Fibroblast of lung (primary cell): ENCODE measurements around the gene TTC13. TPM values are rescaled to one million over a fixed set of nuclear protein-coding genes. Genes with fewer than 3 reads are reported as not detected.

Experiments
- DNase-seq, 2 donors: peaks; one replicate each; pipeline versions ENCODE4 v3.0.0 to v3.0.0-alpha.2; 2010; ENCODE audit warnings: low read depth in 2 of 2
- H2AFZ ChIP-seq: 2 replicates; pipeline ENCODE4 v1.5.1; 2012; ENCODE audit warnings: low read length, control low read depth, inconsistent platforms
- H3K27ac ChIP-seq: 2 replicates; pipeline ENCODE4 v1.5.1; 2011; ENCODE audit warnings: low read length, control low read depth; ENCODE audit not compliant: insufficient read depth
- H3K27me3 ChIP-seq: 2 replicates; pipeline ENCODE4 v1.5.1; 2011; ENCODE audit warnings: mild to moderate bottlenecking, low read length; ENCODE audit not compliant: control insufficient read depth, insufficient read depth
- H3K36me3 ChIP-seq: 2 replicates; pipeline ENCODE4 v1.5.1; 2011; ENCODE audit warnings: low read length; ENCODE audit not compliant: control insufficient read depth, insufficient read depth
- H3K4me1 ChIP-seq: 2 replicates; pipeline ENCODE4 v1.5.1; 2011; ENCODE audit warnings: low read length; ENCODE audit not compliant: control insufficient read depth, insufficient read depth; ENCODE audit errors: extremely low read depth
- H3K4me2 ChIP-seq: 2 replicates; pipeline ENCODE4 v1.5.1; 2011; ENCODE audit warnings: low read length, control low read depth; ENCODE audit not compliant: insufficient read depth; ENCODE audit errors: extremely low read depth
- H3K4me3 ChIP-seq, 4 experiments: fragments of 200-600 bp in 1 of 4; sonication (generic) in 1 of 4; replicated peaks in 1 of 4; 2 replicates each; pipeline ENCODE4 v1.5.1; 2011 to 2016; ENCODE audit warnings: low read length in 4 of 4, low read depth in 3 of 4, mild to moderate bottlenecking in 3 of 4, control low read depth in 2 of 4, inconsistent platforms in 1 of 4, mixed read lengths in 1 of 4; ENCODE audit not compliant: insufficient read depth in 1 of 4; ENCODE audit errors: control extremely low read depth in 1 of 4
- H3K79me2 ChIP-seq: 2 replicates; pipeline ENCODE4 v1.5.1; 2012; ENCODE audit warnings: mild to moderate bottlenecking, low read length, inconsistent platforms; ENCODE audit not compliant: control insufficient read depth, insufficient read depth
- H3K9ac ChIP-seq: 2 replicates; pipeline ENCODE4 v1.5.1; 2011; ENCODE audit warnings: mild to moderate bottlenecking, low read length, control low read depth; ENCODE audit not compliant: insufficient read depth
- H3K9me3 ChIP-seq: 2 replicates; pipeline ENCODE4 v1.5.1; 2012; ENCODE audit warnings: low read depth, low read length; ENCODE audit not compliant: control insufficient read depth, insufficient read depth
- H4K20me1 ChIP-seq: 2 replicates; pipeline ENCODE4 v1.5.1; 2011; ENCODE audit warnings: low read length; ENCODE audit not compliant: control insufficient read depth, insufficient read depth; ENCODE audit errors: extremely low read depth
- EZH2 ChIP-seq: IDR thresholded peaks from 2 replicates; pipeline ENCODE4 v1.5.1; 2012; ENCODE audit warnings: low read length, control low read depth, mild to moderate bottlenecking; ENCODE audit errors: missing control alignments
- polyA plus RNA-seq, 2 donors: library from polyadenylated mRNA; depleted of rRNA in 1 of 2; stranded (reverse) in 1 of 2; unstranded in 1 of 2; fragments of >200 nt; gene quantifications; 2 replicates each; pipeline ENCODE4 v1.2.1, GENCODE V29; 2011 to 2012; ENCODE audit warnings: missing spikeins in 1 of 2
- total RNA-seq: library from RNA; depleted of rRNA; stranded (reverse); fragments of >200 nt; gene quantifications from 2 replicates; pipeline ENCODE4 v1.2.1, GENCODE V29; 2014
- TF ChIP-seq, protein P1 (sequence below), 2 donors: IDR thresholded peaks in 1 of 2; conservative IDR thresholded peaks in 1 of 2; 1 replicate in 1 of 2; 2 replicates in 1 of 2; pipeline ENCODE4 v1.5.1; 2011 to 2012; ENCODE audit warnings: low read length in 2 of 2, control low read depth in 1 of 2, inconsistent platforms in 1 of 2, low read depth in 1 of 2, mild to moderate bottlenecking in 1 of 2

TTC13 gene
- total and polyA plus RNA-seq, 2 donors (not counting 1 experiment from before 2014, with no cell fraction given): 8.0 to 16.2 TPM

DNA sequence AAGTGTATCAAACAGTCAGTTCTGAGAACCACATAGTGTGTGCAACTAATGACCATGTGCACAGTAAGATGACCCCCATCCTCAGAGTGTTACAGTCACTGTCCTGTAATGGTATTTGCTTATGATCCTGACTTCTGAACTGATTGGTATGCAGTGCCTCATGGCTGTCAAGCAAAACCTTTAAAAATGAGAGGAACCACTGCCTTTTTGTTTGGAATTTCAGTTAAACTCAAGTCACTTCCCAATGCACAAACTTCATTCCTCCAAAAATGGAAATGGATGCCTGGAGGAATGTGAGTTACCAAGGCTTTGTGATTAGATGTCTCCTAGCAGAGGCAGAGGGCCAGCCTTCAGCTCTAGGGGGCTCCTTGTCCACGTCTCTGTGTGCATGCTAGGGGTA, 120.8 kb downstream of the TTC13 start:
- TF ChIP-seq, protein P1, sequence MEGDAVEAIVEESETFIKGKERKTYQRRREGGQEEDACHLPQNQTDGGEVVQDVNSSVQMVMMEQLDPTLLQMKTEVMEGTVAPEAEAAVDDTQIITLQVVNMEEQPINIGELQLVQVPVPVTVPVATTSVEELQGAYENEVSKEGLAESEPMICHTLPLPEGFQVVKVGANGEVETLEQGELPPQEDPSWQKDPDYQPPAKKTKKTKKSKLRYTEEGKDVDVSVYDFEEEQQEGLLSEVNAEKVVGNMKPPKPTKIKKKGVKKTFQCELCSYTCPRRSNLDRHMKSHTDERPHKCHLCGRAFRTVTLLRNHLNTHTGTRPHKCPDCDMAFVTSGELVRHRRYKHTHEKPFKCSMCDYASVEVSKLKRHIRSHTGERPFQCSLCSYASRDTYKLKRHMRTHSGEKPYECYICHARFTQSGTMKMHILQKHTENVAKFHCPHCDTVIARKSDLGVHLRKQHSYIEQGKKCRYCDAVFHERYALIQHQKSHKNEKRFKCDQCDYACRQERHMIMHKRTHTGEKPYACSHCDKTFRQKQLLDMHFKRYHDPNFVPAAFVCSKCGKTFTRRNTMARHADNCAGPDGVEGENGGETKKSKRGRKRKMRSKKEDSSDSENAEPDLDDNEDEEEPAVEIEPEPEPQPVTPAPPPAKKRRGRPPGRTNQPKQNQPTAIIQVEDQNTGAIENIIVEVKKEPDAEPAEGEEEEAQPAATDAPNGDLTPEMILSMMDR (conservative IDR thresholded peaks at IDR 0.05 in 1 of 2, IDR thresholded peaks at IDR 0.05 in 1 of 2; ENCODE audit: low read depth in 1 of 2, low read length in 2 of 2): no peak
- no peak for TF ChIP-seq EZH2
- Histone ChIP-seq H3K4me1 (peaks cover 35% of the 10 kb centered on the region), H3K4me2 (peak overlapping the region; percentile 7), H3K9me3 (no peaks in the 10 kb centered on the region), H3K79me2 (peaks cover 48% of the 10 kb centered on the region), H3K27ac (peak overlapping the region; percentile 65), H3K4me3 (no peak overlapping the region), H3K9ac (no peak overlapping the region), H3K27me3 (no peaks in the 10 kb centered on the region), H3K36me3 (peaks cover 1% of the 10 kb centered on the region), H2AFZ (no peak overlapping the region), H4K20me1 (no peaks in the 10 kb centered on the region)
- peak in 1 of 2 donors; percentile 88 for DNase-seq

GRCh38 chr1:230857077-230857476, 121.6 kb downstream of the TTC13 start:
- Histone ChIP-seq H3K9ac (peak overlapping the region; percentile 10), H2AFZ (no peak overlapping the region), H3K79me2 (peaks cover 43% of the 10 kb centered on the region), H3K9me3 (no peaks in the 10 kb centered on the region), H3K4me2 (no peak overlapping the region), H3K4me1 (peaks cover 31% of the 10 kb centered on the region), H3K27me3 (no peaks in the 10 kb centered on the region), H3K27ac (peak overlapping the region; percentile 65), H4K20me1 (no peaks in the 10 kb centered on the region), H3K4me3 (no peak overlapping the region), H3K36me3 (peaks cover 4% of the 10 kb centered on the region)
- TF ChIP-seq, protein P1 (conservative IDR thresholded peaks at IDR 0.05 in 1 of 2, IDR thresholded peaks at IDR 0.05 in 1 of 2; ENCODE audit: low read depth in 1 of 2, low read length in 2 of 2): no peak
- TF ChIP-seq EZH2: no peak
- DNase-seq: peak; percentile 39 to 86

Other genes with a start within 250 kb of the TTC13 start
- gene CAPN9, start 231.5 kb downstream of the TTC13 start, total RNA-seq: under 0.01 and 0.17 TPM in 2 replicates
- 0.05 TPM in 1 of 2 replicates, not detected in the other for gene CAPN9, start 231.5 kb downstream of the TTC13 start, polyA plus RNA-seq
- 39.5 and 57.8 TPM in 2 replicates for gene C1orf198, start 110.3 kb downstream of the TTC13 start, total RNA-seq
- gene C1orf198, start 110.3 kb downstream of the TTC13 start, polyA plus RNA-seq: 90.1 and 215 TPM in 2 replicates
- 13.6 and 16.8 TPM in 2 replicates for gene ARV1, start 233 bp upstream of the TTC13 start, total RNA-seq
- 29.0 and 38.7 TPM in 2 replicates for gene ARV1, start 233 bp upstream of the TTC13 start, polyA plus RNA-seq
- 6.8 and 12.1 TPM in 2 replicates for gene FAM89A, start 61.4 kb upstream of the TTC13 start, total RNA-seq
- 10.2 and 12.0 TPM in 2 replicates for gene FAM89A, start 61.4 kb upstream of the TTC13 start, polyA plus RNA-seq
- under 0.01 and 0.17 TPM in 2 replicates for gene TRIM67, start 183.2 kb upstream of the TTC13 start, total RNA-seq
- 0.02 TPM in 2 replicates for gene TRIM67, start 183.2 kb upstream of the TTC13 start, polyA plus RNA-seq